HL-60 (cell line): ENCODE measurements around the gene MOBP.

Experiments
- DNase-seq, 2 experiments: peaks; one replicate each; pipeline ENCODE4 v3.0.0-alpha.2; 2010 to 2020; ENCODE audit warnings: low read depth in 1 of 2, low spot score in 1 of 2
- H3K27ac ChIP-seq: fragments of 250-450 bp; sonication (Bioruptor Pico); replicated peaks from 2 replicates; pipeline ENCODE4 v1.5.1; 2020; ENCODE audit warnings: mild to moderate bottlenecking, moderate library complexity
- H3K27me3 ChIP-seq: fragments of 250-450 bp; sonication (Bioruptor Pico); 2 replicates; pipeline ENCODE4 v1.5.1; 2021; ENCODE audit warnings: mild to moderate bottlenecking, moderate library complexity; ENCODE audit not compliant: insufficient read depth, poor library complexity, severe bottlenecking
- H3K4me3 ChIP-seq: replicated peaks from 2 replicates; pipeline ENCODE4 v1.5.1; 2011; ENCODE audit warnings: mild to moderate bottlenecking, control low read depth, low read length; ENCODE audit not compliant: insufficient read depth
- CTCF ChIP-seq: IDR thresholded peaks from one replicate; pipeline ENCODE4 v1.5.1; 2011; ENCODE audit warnings: low read length, control low read depth, inconsistent platforms; ENCODE audit not compliant: insufficient read depth
- GABPA ChIP-seq: IDR thresholded peaks from 2 replicates; pipeline ENCODE4 v1.6.1; 2012; ENCODE audit warnings: low read depth
- POLR2AphosphoS5 ChIP-seq: IDR thresholded peaks from 2 replicates; pipeline ENCODE4 v1.6.1; 2012; ENCODE audit warnings: low read depth
- REST ChIP-seq: IDR thresholded peaks from 2 replicates; pipeline ENCODE4 v1.6.1; 2012; ENCODE audit warnings: low read depth; ENCODE audit not compliant: insufficient replicate concordance
- SPI1 ChIP-seq: IDR thresholded peaks from 2 replicates; pipeline ENCODE4 v1.6.1; 2012; ENCODE audit warnings: low read depth, mild to moderate bottlenecking, borderline replicate concordance

The MOBP gene

DNA sequence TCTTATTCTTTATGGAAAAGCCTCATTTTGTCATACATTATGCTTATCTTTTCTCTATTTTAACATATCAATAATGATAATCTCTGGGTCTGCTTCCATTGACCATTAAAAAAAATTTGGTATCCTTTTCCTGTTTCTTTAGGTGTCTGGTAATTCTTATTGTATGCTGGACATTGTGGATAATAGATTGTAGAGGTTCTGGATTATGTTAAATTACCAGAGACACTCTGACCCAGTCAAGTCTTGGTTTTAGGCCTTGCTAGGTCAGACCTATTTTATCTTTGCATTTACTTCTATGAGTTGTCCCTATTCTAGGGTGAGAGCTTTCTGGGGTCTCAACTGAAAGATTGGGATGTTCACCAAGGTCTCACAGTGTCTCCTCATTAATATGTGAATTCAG lies 9.3 kb downstream of the MOBP start:
- TF ChIP-seq GABPA, result no peak
- TF ChIP-seq SPI1, result no peak
- TF ChIP-seq POLR2AphosphoS5, result no peak
- no peak for TF ChIP-seq REST
- TF ChIP-seq CTCF, result no peak

GRCh38 chr3:39478226-39478625 lies 10.7 kb downstream of the MOBP start:
- Histone ChIP-seq H3K27me3 (peaks cover 2% of the 10 kb centered on the region), H3K4me3 (no peak overlapping the region), H3K27ac (no peak overlapping the region)
- TF ChIP-seq POLR2AphosphoS5 (no peak), GABPA (no peak), SPI1 (no peak), CTCF (no peak), REST (no peak)
- DNase-seq, result no peak

More for the DNA sequence above, 9.3 kb downstream of the MOBP start:
- no peak overlapping the region for H3K4me3 ChIP-seq
- DNase-seq, result no peak
- H3K27ac ChIP-seq, result no peak overlapping the region
- H3K27me3 ChIP-seq, result no peaks in the 10 kb centered on the region

DNA sequence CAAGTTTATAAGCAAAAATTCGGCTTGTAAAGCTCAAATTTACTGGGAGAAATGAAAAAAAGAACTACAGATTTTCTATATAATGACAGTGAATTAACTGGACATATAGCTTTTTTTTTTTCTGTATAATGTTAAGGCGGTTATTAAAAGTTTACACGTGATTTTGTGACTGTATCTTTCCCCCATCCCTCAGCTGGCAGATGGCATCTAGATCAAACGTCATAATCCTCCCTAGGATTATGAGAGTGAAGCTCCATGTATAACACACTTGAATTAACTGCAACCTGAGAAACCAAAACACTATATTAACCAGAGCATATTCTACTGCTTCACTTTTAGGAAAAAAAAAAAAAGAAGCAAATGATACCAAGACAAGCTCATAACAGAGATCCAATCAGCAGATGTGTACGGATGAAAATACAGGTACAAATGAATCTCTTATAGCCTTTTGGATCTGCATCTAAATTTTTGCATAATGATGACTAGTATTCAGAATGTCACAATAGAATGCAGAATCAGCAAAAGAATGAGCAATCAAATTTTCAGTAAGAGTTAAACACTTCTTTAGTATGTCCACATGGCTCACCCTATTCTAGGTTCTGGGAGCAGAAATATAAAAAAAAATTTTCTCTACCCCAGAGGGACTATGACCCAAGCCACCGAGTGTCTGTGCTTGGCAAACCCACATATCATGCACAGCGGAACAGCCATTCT lies 12.4 kb downstream of the MOBP start:
- TF ChIP-seq CTCF (no peak), POLR2AphosphoS5 (no peak), REST (no peak)
- Histone ChIP-seq H3K27me3 (peaks cover 2% of the 10 kb centered on the region), H3K27ac (no peak overlapping the region), H3K4me3 (no peak overlapping the region)
- no peak for DNase-seq
